Measurements from ENCODE around the gene ABHD17A. TPM values are rescaled to one million over a fixed set of nuclear protein-coding genes. Genes with fewer than 3 reads are reported as not detected.

ABHD17A gene
- total RNA-seq, 6 experiments from 2014 or later: 20.4 to 49.5 (median 23.5) TPM

DNA sequence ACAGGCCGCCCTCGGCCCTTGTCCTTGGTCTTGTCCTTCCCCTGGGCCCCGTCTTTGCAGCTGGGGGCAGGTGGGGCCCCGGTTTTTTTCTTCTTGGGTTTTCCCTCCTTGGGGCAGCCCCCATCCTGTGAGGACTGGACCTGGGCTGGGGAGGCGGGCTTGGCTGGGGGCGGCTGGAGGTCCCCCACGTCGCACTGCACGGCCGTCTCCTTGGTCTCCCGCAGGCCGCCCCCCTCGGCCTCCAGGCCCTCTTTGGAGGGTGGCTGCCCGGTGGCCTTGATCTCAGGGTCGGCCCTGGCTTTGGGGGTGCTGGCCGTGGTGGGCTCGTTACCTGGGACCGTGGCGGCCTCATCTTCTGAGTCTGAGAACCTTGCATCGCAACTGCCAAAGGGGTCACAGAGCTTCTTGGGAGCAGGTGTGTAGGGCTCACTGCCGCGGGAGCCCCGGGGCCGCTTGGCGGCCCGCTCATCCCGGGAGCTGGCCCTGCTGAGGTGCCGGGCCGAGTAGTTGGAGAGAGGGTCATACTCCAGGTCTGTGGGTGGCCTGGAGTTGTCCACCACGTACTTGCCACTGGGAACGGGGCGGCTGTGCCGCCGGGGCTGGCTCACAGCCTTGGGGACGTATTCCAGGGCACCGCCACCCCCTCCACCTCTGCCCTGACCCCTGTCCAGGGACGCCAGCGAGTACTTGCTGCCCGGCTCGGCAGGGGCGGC lies 57.6 kb downstream of the ABHD17A start:
- ATAC-seq (no peak), DNase-seq (no peak)
- WGBS (ENCODE audit: insufficient coverage, low coverage, low lambda C conversion rate, missing lambda C conversion rate): 94% methylated on average over 12 of the region's 41 CpGs
- Histone ChIP-seq H3K27me3 (no peaks in the 10 kb centered on the region), H3K36me3 (peaks cover 0 to 14% (median under 1%) of the 10 kb centered on the region in 4 donors), H3K4me1 (peaks cover 0 to 41% (median 7%) of the 10 kb centered on the region in 4 donors), H3K4me3 (no peak overlapping the region), H3K9me3 (no peaks in the 10 kb centered on the region), H3K27ac (no peak overlapping the region)
- intact Hi-C loops (cut with DNase I): no loop called here
- TF ChIP-seq CTCF (IDR thresholded peaks at IDR 0.05) (no peak), POLR2A (IDR thresholded peaks at IDR 0.05) (no peak)

Other genes with a start within 250 kb of the ABHD17A start
- 10 to 100 TPM; 11.0 to 30.1 (median 15.9) TPM for gene TCF3, start 232.9 kb downstream of the ABHD17A start, total RNA-seq
- gene ONECUT3, start 132.0 kb downstream of the ABHD17A start, total RNA-seq: not detected
- 1 to 10 TPM in 5 of 6 experiments, under 1 TPM in 1; 0.86 to 5.7 (median 3.1) TPM for gene ATP8B3, start 73.2 kb downstream of the ABHD17A start, total RNA-seq
- 10 to 100 TPM in 4 of 6 experiments, 1 to 10 TPM in 2; 8.0 to 17.7 (median 12.6) TPM for gene REXO1, start 37.0 kb downstream of the ABHD17A start, total RNA-seq
- gene KLF16, start 21.9 kb downstream of the ABHD17A start, total RNA-seq: 10 to 100 TPM in 5 of 6 experiments, 1 to 10 TPM in 1; 9.9 to 23.6 (median 10.8) TPM
- 1 to 10 TPM; 1.8 to 5.3 (median 2.7) TPM for gene ADAT3, start 19.9 kb upstream of the ABHD17A start, total RNA-seq
- gene SCAMP4, start 19.9 kb upstream of the ABHD17A start, total RNA-seq: 10 to 100 TPM; 22.1 to 60.6 (median 24.4) TPM
- gene CSNK1G2, start 55.7 kb upstream of the ABHD17A start, total RNA-seq: 10 to 100 TPM; 14.4 to 35.2 (median 22.6) TPM
- 10 to 100 TPM; 22.2 to 42.6 (median 29.2) TPM for gene BTBD2, start 130.2 kb upstream of the ABHD17A start, total RNA-seq
- gene MKNK2, start 165.7 kb upstream of the ABHD17A start, total RNA-seq: 100 to 1,000 TPM in 4 of 6 experiments, 10 to 100 TPM in 2; 80.5 to 218 (median 117) TPM
- gene MOB3A, start 210.8 kb upstream of the ABHD17A start, total RNA-seq: 10 to 100 TPM in 4 of 6 experiments, 1 to 10 TPM in 2; 8.3 to 13.8 (median 10.8) TPM
- gene IZUMO4, start 211.4 kb upstream of the ABHD17A start, total RNA-seq: 1 to 10 TPM in 5 of 6 experiments, not detected in 1; 1.2 to 6.9 (median 4.2) TPM